Hepatocyte (in vitro differentiated cells): ENCODE measurements around the gene PROM2. TPM values are rescaled to one million over a fixed set of nuclear protein-coding genes. Genes with fewer than 3 reads are reported as not detected.

Source experiments
- DNase-seq: peaks from one replicate; pipeline ENCODE4 v3.0.0-alpha.2; 2016; ENCODE audit warnings: low spot score
- H2AFZ ChIP-seq: fragments of 200-600 bp; sonication (generic); 2 replicates; pipeline ENCODE4 v1.6.0; 2016; ENCODE audit warnings: antibody characterized with exemption, mild to moderate bottlenecking
- H3K27ac ChIP-seq: fragments of 200-600 bp; sonication (generic); 2 replicates; pipeline ENCODE4 v1.5.1; 2016; ENCODE audit warnings: mild to moderate bottlenecking
- H3K27me3 ChIP-seq: fragments of 200-600 bp; sonication (generic); 2 replicates; pipeline ENCODE4 v1.6.1; 2016
- H3K36me3 ChIP-seq: fragments of 200-600 bp; sonication (generic); replicated peaks from 2 replicates; pipeline ENCODE4 v1.5.1; 2016; ENCODE audit warnings: low read depth; ENCODE audit not compliant: insufficient read depth
- H3K4me1 ChIP-seq: fragments of 200-600 bp; sonication (generic); 2 replicates; pipeline ENCODE4 v1.5.1; 2016; ENCODE audit warnings: mild to moderate bottlenecking, moderate library complexity; ENCODE audit not compliant: insufficient read depth
- H3K4me2 ChIP-seq: fragments of 200-600 bp; sonication (generic); 2 replicates; pipeline ENCODE4 v1.6.0; 2016
- H3K4me3 ChIP-seq: fragments of 200-600 bp; sonication (generic); 2 replicates; pipeline ENCODE4 v1.5.1; 2016; ENCODE audit warnings: mild to moderate bottlenecking
- H3K79me2 ChIP-seq: fragments of 200-600 bp; sonication (generic); 2 replicates; pipeline ENCODE4 v1.6.0; 2017; ENCODE audit warnings: mild to moderate bottlenecking
- H3K9me2 ChIP-seq: fragments of 200-600 bp; sonication (generic); replicated peaks from 2 replicates; pipeline ENCODE4 v1.6.0; 2017; ENCODE audit warnings: mild to moderate bottlenecking; ENCODE audit not compliant: insufficient read depth
- H3K9me3 ChIP-seq: fragments of 200-600 bp; sonication (generic); 2 replicates; pipeline ENCODE4 v1.5.1; 2016; ENCODE audit warnings: low read depth, mild to moderate bottlenecking
- H4K20me1 ChIP-seq: fragments of 200-600 bp; sonication (generic); 2 replicates; pipeline ENCODE4 v1.6.0; 2016; ENCODE audit warnings: mild to moderate bottlenecking; ENCODE audit not compliant: insufficient read depth, poor library complexity, severe bottlenecking
- EZH2 ChIP-seq: fragments of 200-600 bp; sonication (generic); IDR thresholded peaks from 2 replicates; pipeline ENCODE4 v1.6.1; 2016; ENCODE audit warnings: antibody characterized with exemption, mild to moderate bottlenecking, borderline replicate concordance
- EZH2phosphoT487 ChIP-seq: fragments of 200-600 bp; sonication (generic); IDR thresholded peaks from one replicate; pipeline ENCODE4 v1.6.1; 2018; ENCODE audit warnings: antibody characterized with exemption, mild to moderate bottlenecking, low read depth, moderate library complexity; ENCODE audit not compliant: unreplicated experiment, severe bottlenecking
- WGBS: methylation state at CpG from one replicate; pipeline ENCODE4 v1.1.6; 2016; ENCODE audit warnings: low lambda C conversion rate; ENCODE audit errors: missing lambda C conversion rate; 5-methylcytosine and 5-hydroxymethylcytosine counted together
- polyA plus RNA-seq: library from polyadenylated mRNA; unstranded; fragments of >200 nt; fragmentation: Nextera tagmentation; extraction: Ambion mirVana; gene quantifications from 2 replicates; pipeline ENCODE4 v1.2.1, GENCODE V29; 2016
- total RNA-seq: library from RNA; depleted of rRNA; stranded (reverse); fragments of >200 nt; gene quantifications from 2 replicates; pipeline ENCODE4 v1.2.3, GENCODE V29; 2014
- TF ChIP-seq, protein P1 (sequence below): fragments of 200-600 bp; sonication (generic); IDR thresholded peaks from 2 replicates; pipeline ENCODE4 v1.5.1; 2016; ENCODE audit warnings: antibody characterized with exemption, mild to moderate bottlenecking; ENCODE audit not compliant: poor library complexity

The PROM2 gene
- total and polyA plus RNA-seq, 2 experiments from 2014 or later, result 2.6 to 2.8 TPM

DNA sequence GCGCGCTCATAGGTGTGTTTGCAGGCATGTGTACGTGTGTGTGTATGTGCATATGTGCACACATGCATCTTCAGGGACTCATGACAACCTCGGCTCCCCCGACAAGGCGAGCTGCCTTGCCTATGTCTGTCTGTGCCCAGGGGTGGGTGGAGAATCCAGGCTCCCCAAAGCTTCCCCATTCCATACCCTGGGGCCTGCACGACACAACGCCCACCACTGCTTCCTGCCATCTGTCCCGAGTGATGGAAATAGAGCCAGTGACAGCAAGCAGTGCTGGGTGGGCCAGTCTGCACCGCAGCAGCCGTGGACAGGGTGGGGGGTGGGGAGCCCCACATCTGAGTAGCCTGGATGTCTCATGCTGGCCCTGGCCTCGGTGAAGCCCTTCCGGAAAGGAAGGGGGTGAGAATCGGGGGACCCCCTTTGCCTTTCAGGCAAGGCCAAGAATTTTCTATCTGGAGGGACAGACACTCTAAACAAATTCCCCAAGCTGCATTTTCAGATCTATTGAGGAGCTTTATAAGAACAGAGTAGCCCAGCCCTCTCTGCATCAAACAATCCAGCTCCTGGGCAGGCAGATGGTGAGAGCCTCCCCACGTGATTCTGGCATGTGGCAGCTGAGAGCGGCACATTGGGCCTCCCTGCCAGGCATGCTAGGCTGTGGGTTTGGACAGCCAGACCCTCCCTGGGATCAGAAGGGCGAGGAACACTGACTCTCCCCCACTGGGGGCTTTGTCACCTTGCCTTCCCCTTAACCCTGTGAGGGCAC is 27.8 kb downstream of the PROM2 start:
- DNase-seq, result no peak
- Histone ChIP-seq H3K4me1 (no peaks in the 10 kb centered on the region), H3K27ac (no peak overlapping the region), H3K27me3 (no peaks in the 10 kb centered on the region), H3K79me2 (no peaks in the 10 kb centered on the region), H3K4me2 (no peak overlapping the region), H3K36me3 (no peaks in the 10 kb centered on the region), H3K9me3 (no peaks in the 10 kb centered on the region), H3K9me2 (no peaks in the 10 kb centered on the region), H3K4me3 (no peak overlapping the region), H2AFZ (no peak overlapping the region), H4K20me1 (no peaks in the 10 kb centered on the region)
- 85% methylated on average over 17 of the region's 17 CpGs for WGBS
- TF ChIP-seq EZH2 (no peak), EZH2phosphoT487 (no peak)
- TF ChIP-seq, protein P1, sequence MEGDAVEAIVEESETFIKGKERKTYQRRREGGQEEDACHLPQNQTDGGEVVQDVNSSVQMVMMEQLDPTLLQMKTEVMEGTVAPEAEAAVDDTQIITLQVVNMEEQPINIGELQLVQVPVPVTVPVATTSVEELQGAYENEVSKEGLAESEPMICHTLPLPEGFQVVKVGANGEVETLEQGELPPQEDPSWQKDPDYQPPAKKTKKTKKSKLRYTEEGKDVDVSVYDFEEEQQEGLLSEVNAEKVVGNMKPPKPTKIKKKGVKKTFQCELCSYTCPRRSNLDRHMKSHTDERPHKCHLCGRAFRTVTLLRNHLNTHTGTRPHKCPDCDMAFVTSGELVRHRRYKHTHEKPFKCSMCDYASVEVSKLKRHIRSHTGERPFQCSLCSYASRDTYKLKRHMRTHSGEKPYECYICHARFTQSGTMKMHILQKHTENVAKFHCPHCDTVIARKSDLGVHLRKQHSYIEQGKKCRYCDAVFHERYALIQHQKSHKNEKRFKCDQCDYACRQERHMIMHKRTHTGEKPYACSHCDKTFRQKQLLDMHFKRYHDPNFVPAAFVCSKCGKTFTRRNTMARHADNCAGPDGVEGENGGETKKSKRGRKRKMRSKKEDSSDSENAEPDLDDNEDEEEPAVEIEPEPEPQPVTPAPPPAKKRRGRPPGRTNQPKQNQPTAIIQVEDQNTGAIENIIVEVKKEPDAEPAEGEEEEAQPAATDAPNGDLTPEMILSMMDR, result no peak

DNA sequence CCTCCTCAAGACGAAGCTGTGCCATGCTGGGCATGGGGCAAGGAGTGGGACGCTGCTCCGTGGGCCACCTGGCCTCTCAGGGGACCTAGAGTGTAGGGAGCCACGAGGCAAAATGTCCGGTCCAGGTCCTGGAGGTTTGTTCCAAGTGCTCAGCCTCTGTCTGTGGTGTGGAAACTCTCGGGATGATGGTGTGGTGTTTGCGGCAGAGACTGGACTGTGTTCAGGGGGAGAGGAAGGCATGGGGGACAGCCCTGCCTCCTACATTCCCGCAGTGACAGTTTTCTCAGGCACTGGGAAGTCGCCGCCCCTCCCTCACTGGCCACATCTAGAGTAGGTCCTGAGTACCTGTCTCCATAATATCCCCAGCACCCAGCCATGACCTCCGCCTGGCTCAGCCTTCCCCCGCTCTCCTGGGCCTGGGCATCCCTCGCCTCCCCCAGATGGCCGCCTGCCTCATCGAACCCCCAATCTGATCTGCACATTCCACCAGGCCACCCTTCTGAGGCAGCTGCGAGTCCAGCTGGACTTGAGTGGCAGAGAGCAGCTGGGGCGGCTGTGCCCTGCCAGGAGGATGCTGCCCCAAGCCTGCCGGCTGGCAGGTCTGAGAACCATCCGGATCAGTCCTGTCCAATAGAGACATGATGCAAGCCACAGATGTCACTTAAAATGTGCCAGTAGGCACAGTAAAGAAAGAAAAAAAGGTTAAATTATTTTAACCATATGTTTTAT is 29.1 kb downstream of the PROM2 start:
- WGBS, result 87% methylated on average over 19 of the region's 19 CpGs
- no peaks in the 10 kb centered on the region for H3K9me2 ChIP-seq
- TF ChIP-seq, protein P1, result no peak
- TF ChIP-seq EZH2, result no peak
- TF ChIP-seq EZH2phosphoT487, result no peak
- no peaks in the 10 kb centered on the region for H3K4me1 ChIP-seq
- no peaks in the 10 kb centered on the region for H3K36me3 ChIP-seq
- no peak overlapping the region for H3K4me3 ChIP-seq
- H3K27me3 ChIP-seq, result no peaks in the 10 kb centered on the region
- H4K20me1 ChIP-seq, result no peaks in the 10 kb centered on the region
- no peak overlapping the region for H3K4me2 ChIP-seq
- no peaks in the 10 kb centered on the region for H3K79me2 ChIP-seq
- no peaks in the 10 kb centered on the region for H3K9me3 ChIP-seq
- no peak overlapping the region for H3K27ac ChIP-seq
- no peak for DNase-seq
- no peak overlapping the region for H2AFZ ChIP-seq

DNA sequence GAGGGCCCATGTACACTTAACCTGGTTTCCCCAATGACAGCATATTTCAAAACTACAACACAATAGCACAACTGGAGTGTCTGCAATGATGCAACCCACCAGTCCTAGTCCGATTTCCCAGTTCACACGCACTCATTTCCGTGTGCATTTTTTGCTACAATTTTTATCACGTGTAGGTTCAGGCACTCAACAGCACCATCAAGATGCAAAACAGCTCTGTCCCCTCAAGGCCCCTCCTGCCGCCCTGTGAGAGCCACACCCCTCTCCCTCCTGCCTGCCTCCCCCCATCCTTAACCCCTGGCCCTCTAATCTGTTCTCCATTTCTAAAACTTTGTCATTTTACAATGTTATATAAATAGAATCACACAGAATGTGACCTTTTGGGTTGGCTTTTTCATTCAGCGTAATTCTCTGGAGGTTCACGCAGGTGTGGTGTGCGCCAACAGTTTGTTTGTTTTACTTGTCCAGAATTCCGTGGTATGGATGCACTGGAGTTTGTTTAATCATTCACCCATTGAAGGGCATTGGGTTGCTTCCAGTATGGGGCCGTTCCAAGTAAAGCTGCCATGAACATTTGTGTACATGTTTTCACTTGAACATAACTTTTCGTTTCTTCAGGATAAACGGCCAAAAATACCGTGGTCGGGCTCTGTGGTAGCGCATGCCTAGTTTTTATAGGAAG is 31.3 kb downstream of the PROM2 start:
- H3K9me3 ChIP-seq, result no peaks in the 10 kb centered on the region
- 63% methylated on average over 15 of the region's 15 CpGs for WGBS
- no peaks in the 10 kb centered on the region for H3K9me2 ChIP-seq
- no peaks in the 10 kb centered on the region for H4K20me1 ChIP-seq
- TF ChIP-seq EZH2phosphoT487 (no peak), EZH2 (no peak)
- TF ChIP-seq, protein P1, result no peak
- H2AFZ ChIP-seq, result no peak overlapping the region
- H3K4me1 ChIP-seq, result no peaks in the 10 kb centered on the region
- H3K27ac ChIP-seq, result no peak overlapping the region
- no peak overlapping the region for H3K4me3 ChIP-seq
- DNase-seq, result no peak
- H3K36me3 ChIP-seq, result no peaks in the 10 kb centered on the region
- no peaks in the 10 kb centered on the region for H3K79me2 ChIP-seq
- H3K27me3 ChIP-seq, result no peaks in the 10 kb centered on the region
- no peak overlapping the region for H3K4me2 ChIP-seq
